Kidney (tissue), 14 donors: ENCODE measurements around the gene CIBAR2. TPM values are rescaled to one million over a fixed set of nuclear protein-coding genes. Genes with fewer than 3 reads are reported as not detected.

Experiments used
- DNase-seq, 5 donors: peaks; one replicate each; pipeline ENCODE4 v3.0.0-alpha.2; 2013 to 2020
- FAIRE-seq: peaks from 2 replicates; lab custom pipeline; 2012; peaks lifted over from hg19 to GRCh38; lab: Jason Lieb, UNC
- H3K27ac ChIP-seq, 2 donors: one replicate each; pipeline ENCODE4 v1.7.0; 2013; ENCODE audit warnings: low read depth in 2 of 2, low read length in 2 of 2, inconsistent platforms in 1 of 2
- H3K27me3 ChIP-seq: one replicate; pipeline ENCODE4 v1.7.1; 2013; ENCODE audit warnings: low read length, inconsistent platforms; ENCODE audit not compliant: control insufficient read depth, insufficient read depth
- H3K36me3 ChIP-seq, 3 donors: one replicate each; pipeline versions ENCODE4 v1.7.0 to v1.7.1; 2013; ENCODE audit warnings: low read length in 3 of 3, control low read depth in 1 of 3, inconsistent platforms in 1 of 3; ENCODE audit not compliant: insufficient read depth in 3 of 3, control insufficient read depth in 2 of 3
- H3K4me1 ChIP-seq, 3 donors: one replicate each; pipeline versions ENCODE4 v1.7.0 to v1.7.1; 2013; ENCODE audit warnings: low read length in 3 of 3, inconsistent platforms in 1 of 3, low read depth in 1 of 3; ENCODE audit not compliant: control insufficient read depth in 2 of 3, insufficient read depth in 2 of 3
- H3K4me3 ChIP-seq, 3 donors: one replicate each; pipeline versions ENCODE4 v1.7.0 to v1.8.1; 2013; ENCODE audit warnings: low read length in 3 of 3, control low read depth in 1 of 3, inconsistent platforms in 1 of 3
- H3K9ac ChIP-seq, 3 donors: one replicate each; pipeline versions ENCODE4 v1.7.0 to v1.7.1; 2013; ENCODE audit warnings: low read length in 3 of 3, control low read depth in 1 of 3, inconsistent platforms in 1 of 3
- H3K9me3 ChIP-seq, 3 donors: one replicate each; pipeline versions ENCODE4 v1.7.0 to v1.7.1; 2013; ENCODE audit warnings: low read length in 3 of 3, control low read depth in 1 of 3, inconsistent platforms in 1 of 3; ENCODE audit not compliant: control insufficient read depth in 2 of 3, insufficient read depth in 1 of 3
- CTCF ChIP-seq: IDR thresholded peaks from 3 replicates; pipeline ENCODE4 v1.5.1; 2012; ENCODE audit warnings: mild to moderate bottlenecking, moderate library complexity, borderline replicate concordance; ENCODE audit not compliant: insufficient read depth; ENCODE audit errors: extremely low read depth
- intact Hi-C: fragments of 100-400 bp; cut with DNase I; formaldehyde crosslinking; loops from one replicate; pipeline ENCODE4 v1.11.1; 2022
- polyA plus RNA-seq: library from polyadenylated mRNA; stranded (reverse); fragments of 350-450 nt; fragmentation: Illumina TruSeq; extraction: RNeasy Lipid Tissue Mini Kit (QIAGEN cat#74804); gene quantifications from one replicate; pipeline ENCODE4 v1.2.3, GENCODE V29; 2014; ENCODE audit warnings: low read depth, low replicate concordance; ENCODE audit not compliant: insufficient read depth
- total RNA-seq: library from RNA; stranded (reverse); fragmentation: NEBNext Ultra II Directional; extraction: Animal tissue kit (Norgen Biotek cat#: 25700); gene quantifications from one replicate; pipeline ENCODE4 v1.2.1, GENCODE V29; 2021
- donor health status: control.
- donor health status: control.
- donor health status: control.
- donor health status: control.
- donor health status: control.
- donor health status: DM: yes; HTN: yes; CAD: no.
- donor health status: Normal renal cell carcinoma (clear cell type).

Gene CIBAR2
- total and polyA plus RNA-seq, 2 donors from 2014 or later: 1.6 TPM; not detected in 1

GRCh38 chr16:85152414-85153030, 40.2 kb upstream of the CIBAR2 start:
- peaks cover 0 to 19% (median 8%) of the 10 kb centered on the region in 3 donors for H3K4me1 ChIP-seq
- H3K27me3 ChIP-seq: no peaks in the 10 kb centered on the region
- no peak for TF ChIP-seq CTCF
- H3K9me3 ChIP-seq: no peaks in the 10 kb centered on the region
- H3K27ac ChIP-seq: no peak overlapping the region
- H3K4me3 ChIP-seq: no peak overlapping the region
- no peaks in the 10 kb centered on the region for H3K36me3 ChIP-seq
- FAIRE-seq: no peak
- no peak for DNase-seq
- peak overlapping the region in 1 of 3 donors; percentile 19 for H3K9ac ChIP-seq
- intact Hi-C loops: no loop called here

GRCh38 chr16:85151603-85152413, 39.5 kb upstream of the CIBAR2 start:
- DNase-seq: peak in 3 of 5 donors; percentile 33 to 94 (median 52)
- no peak for TF ChIP-seq CTCF
- Histone ChIP-seq H3K9me3 (no peaks in the 10 kb centered on the region), H3K9ac (peak overlapping the region in 1 of 3 donors; percentile 19), H3K27ac (peak overlapping the region in 1 of 2 donors; percentile 67), H3K36me3 (no peaks in the 10 kb centered on the region), H3K4me1 (peaks cover 0 to 24% (median 14%) of the 10 kb centered on the region in 3 donors), H3K4me3 (no peak overlapping the region), H3K27me3 (no peaks in the 10 kb centered on the region)
- no peak for FAIRE-seq
- intact Hi-C loops: no loop called here

- peaks cover 4 to 30% (median 21%) of the 10 kb centered on the region in 3 donors for H3K4me1 ChIP-seq
- H3K36me3 ChIP-seq: no peaks in the 10 kb centered on the region
- intact Hi-C loops: no loop called here
- no peak for FAIRE-seq
- no peaks in the 10 kb centered on the region for H3K9me3 ChIP-seq
- no peaks in the 10 kb centered on the region for H3K27me3 ChIP-seq
- H3K9ac ChIP-seq: no peak overlapping the region
- peak overlapping the region in 1 of 2 donors; percentile 67 for H3K27ac ChIP-seq
- DNase-seq: no peak
- no peak overlapping the region for H3K4me3 ChIP-seq
- no peak for TF ChIP-seq CTCF
Measured at GRCh38 chr16:85151079-85151602, 38.9 kb upstream of the CIBAR2 start.
